Activated CD4-positive, alpha-beta T cell treated with anti-CD3 and anti-CD28 coated beads, Interleukin-2, amount 50 U/mL, for 1 hour (primary cell): ENCODE results near the gene SLC25A42.
"Not testable (repeated sequence)": the region's sequence is repeated elsewhere in the genome, so short reads cannot be mapped to it uniquely, and the experiment has no call there.

Experiments
- DNase-seq: peaks from one replicate; pipeline ENCODE4 v3.0.0-alpha.2; 2020

Gene SLC25A42

GRCh38 chr19:19071897-19072296 is 8.1 kb downstream of the SLC25A42 start:
- DNase-seq: no peak

- DNase-seq: no peak
Measured at GRCh38 chr19:19074196-19074882, 10.5 kb downstream of the SLC25A42 start.

GRCh38 chr19:19075126-19075525 is 11.3 kb downstream of the SLC25A42 start:
- DNase-seq: no peak

- no peak for DNase-seq
Measured at GRCh38 chr19:19076476-19076875, 12.7 kb downstream of the SLC25A42 start.

GRCh38 chr19:19077103-19077502 is 13.3 kb downstream of the SLC25A42 start:
- DNase-seq: no peak

- no peak for DNase-seq
Measured at GRCh38 chr19:19078801-19079200, 15.0 kb downstream of the SLC25A42 start.

- no peak for DNase-seq
Measured at GRCh38 chr19:19079571-19079970, 15.8 kb downstream of the SLC25A42 start.

GRCh38 chr19:19081642-19082151 is 17.9 kb downstream of the SLC25A42 start:
- no peak for DNase-seq

GRCh38 chr19:19083413-19084178 is 19.8 kb downstream of the SLC25A42 start:
- DNase-seq: no peak

- DNase-seq: no peak
Measured at GRCh38 chr19:19087676-19088075, 23.9 kb downstream of the SLC25A42 start.

GRCh38 chr19:19094513-19094912 is 30.7 kb downstream of the SLC25A42 start:
- DNase-seq: no peak

GRCh38 chr19:19095691-19096090 is 31.9 kb downstream of the SLC25A42 start:
- no peak for DNase-seq

- DNase-seq: no peak
Measured at GRCh38 chr19:19096641-19097627, 33.1 kb downstream of the SLC25A42 start.

- DNase-seq: no peak
Measured at GRCh38 chr19:19098084-19098702, 34.4 kb downstream of the SLC25A42 start.

GRCh38 chr19:19098703-19099632 is 35.2 kb downstream of the SLC25A42 start:
- no peak for DNase-seq

- no peak for DNase-seq
Measured at GRCh38 chr19:19101540-19101939, 37.7 kb downstream of the SLC25A42 start.

- DNase-seq: not testable (repeated sequence)
Measured at GRCh38 chr19:19102566-19102965, 38.8 kb downstream of the SLC25A42 start.

- DNase-seq: no peak
Measured at GRCh38 chr19:19103167-19103566, 39.4 kb downstream of the SLC25A42 start.

GRCh38 chr19:19105365-19106055 is 41.7 kb downstream of the SLC25A42 start:
- no peak for DNase-seq

GRCh38 chr19:19106056-19106551 is 42.3 kb downstream of the SLC25A42 start:
- no peak for DNase-seq
